ENCODE results near the gene IFTAP.
"Not testable (repeated sequence)": the region's sequence is repeated elsewhere in the genome, so short reads cannot be mapped to it uniquely, and the experiment has no call there.

Gene IFTAP

GRCh38 chr11:36594316-36594989 is at the start of gene IFTAP:
Gene IFTAP, plus strand, starts transcription at chr11:36594502. Its CDS starts 15,602 bp downstream, at chr11:36610104.
- peak; percentile 15 for DNase-seq

GRCh38 chr11:36550385-36551115 is 43.8 kb upstream of the IFTAP start:
- no peak for DNase-seq

- DNase-seq = not testable (repeated sequence)
Measured at GRCh38 chr11:36557390-36557789, 36.9 kb upstream of the IFTAP start.

GRCh38 chr11:36557991-36558390 is 36.3 kb upstream of the IFTAP start:
- DNase-seq = no peak

GRCh38 chr11:36558571-36559413 is 35.5 kb upstream of the IFTAP start:
- DNase-seq = no peak

GRCh38 chr11:36564376-36565030 is 29.8 kb upstream of the IFTAP start:
- peak; percentile 33 for DNase-seq

- no peak for DNase-seq
Measured at GRCh38 chr11:36565031-36565610, 29.2 kb upstream of the IFTAP start.

GRCh38 chr11:36566407-36567053 is 27.8 kb upstream of the IFTAP start:
- DNase-seq = no peak

GRCh38 chr11:36567694-36568093 is 26.6 kb upstream of the IFTAP start, which contains the start of gene RAG1:
Gene RAG1, plus strand, starts transcription at chr11:36568007. Its CDS starts 5,298 bp downstream, at chr11:36573305.
- no peak for DNase-seq

- no peak for DNase-seq
Measured at GRCh38 chr11:36569095-36569494, 25.2 kb upstream of the IFTAP start.

GRCh38 chr11:36574486-36574885 is 19.8 kb upstream of the IFTAP start:
- no peak for DNase-seq

GRCh38 chr11:36577373-36577772 is 16.9 kb upstream of the IFTAP start:
- DNase-seq = no peak

GRCh38 chr11:36577859-36578258 is 16.4 kb upstream of the IFTAP start:
- no peak for DNase-seq

GRCh38 chr11:36578458-36578857 is 15.8 kb upstream of the IFTAP start:
- no peak for DNase-seq

GRCh38 chr11:36581536-36581935 is 12.8 kb upstream of the IFTAP start:
- no peak for DNase-seq

GRCh38 chr11:36583667-36584066 is 10.6 kb upstream of the IFTAP start:
- no peak for DNase-seq

- DNase-seq = no peak
Measured at GRCh38 chr11:36586543-36586942, 7.8 kb upstream of the IFTAP start.

GRCh38 chr11:36588099-36588498 is 6.2 kb upstream of the IFTAP start:
- no peak for DNase-seq

- no peak for DNase-seq
Measured at GRCh38 chr11:36590513-36590912, 3.8 kb upstream of the IFTAP start.

GRCh38 chr11:36591433-36591832 is 2.9 kb upstream of the IFTAP start:
- no peak for DNase-seq

- no peak for DNase-seq
Measured at GRCh38 chr11:36596880-36597279, 2.6 kb downstream of the IFTAP start.

- DNase-seq = no peak
Measured at GRCh38 chr11:36598051-36598450, 3.7 kb downstream of the IFTAP start, which contains the start of gene RAG2. Gene RAG2, minus strand, starts transcription at chr11:36598236. Its CDS starts 4,068 bp downstream, at chr11:36594168.
